Heart right ventricle (tissue), 16 donors: ENCODE data around the gene SEC63. TPM values are rescaled to one million over a fixed set of nuclear protein-coding genes. Genes with fewer than 3 reads are reported as not detected.
"Not testable (repeated sequence)": the region's sequence is repeated elsewhere in the genome, so short reads cannot be mapped to it uniquely, and the experiment has no call there.

Experiments
- ATAC-seq, 8 donors: fragments of 200-7000 bp; cut with Tn5 transposase; one replicate each; pipeline ENCODE4 v1.9.1; 2020; ENCODE audit warnings: mild to moderate bottlenecking in 8 of 8, moderate library complexity in 8 of 8, moderate number of reproducible peaks in 1 of 8
- DNase-seq, 2 donors: peaks; one replicate each; pipeline ENCODE4 v3.0.0-alpha.2; 2020
- H3K27ac ChIP-seq, 10 donors: fragments of 200-600 bp; sonication (generic) in 2 of 10; one replicate each; pipeline versions ENCODE4 v1.5.0 to v1.8.0; 2020 to 2022; ENCODE audit warnings: mild to moderate bottlenecking in 3 of 10
- H3K27me3 ChIP-seq, 7 donors: fragments of 200-600 bp; one replicate each; pipeline ENCODE4 v1.8.0; 2021 to 2022; ENCODE audit warnings: mild to moderate bottlenecking in 2 of 7
- H3K36me3 ChIP-seq, 9 donors: fragments of 200-600 bp; sonication (generic) in 1 of 9; one replicate each; pipeline versions ENCODE4 v1.5.0 to v1.8.0; 2020 to 2022; ENCODE audit warnings: mild to moderate bottlenecking in 2 of 9
- H3K4me1 ChIP-seq, 9 donors: fragments of 200-600 bp; sonication (generic) in 1 of 9; one replicate each; pipeline versions ENCODE4 v1.5.0 to v1.8.0; 2020 to 2022; ENCODE audit warnings: mild to moderate bottlenecking in 4 of 9
- H3K4me3 ChIP-seq, 10 donors: fragments of 200-600 bp; sonication (generic) in 2 of 10; one replicate each; pipeline versions ENCODE4 v1.5.0 to v1.8.0; 2020 to 2022; ENCODE audit warnings: mild to moderate bottlenecking in 7 of 10, moderate library complexity in 2 of 10
- H3K9me3 ChIP-seq, 11 donors: fragments of 200-600 bp in 10 of 11; sonication (generic) in 2 of 11; one replicate each; pipeline versions ENCODE4 v1.5.0 to v1.8.0; 2013 to 2022; ENCODE audit warnings: mild to moderate bottlenecking in 2 of 11, control low read depth in 1 of 11, moderate library complexity in 1 of 11
- WGBS, 2 donors: extraction: QIAGEN DNeasy Blood & Tissue Kit; methylation state at CpG; one replicate each; pipeline ENCODE4 v1.1.7; 2013; ENCODE audit warnings: inconsistent platforms in 1 of 2; 5-methylcytosine and 5-hydroxymethylcytosine counted together
- intact Hi-C, 10 donors: fragments of 100-400 bp; cut with DNase I; formaldehyde crosslinking; loops; one replicate each; pipeline versions ENCODE4 v1.11.1 to v1.14.2; 2022
- polyA plus RNA-seq, 2 donors: library from polyadenylated mRNA; stranded (reverse); fragments of 200-250 nt; gene quantifications; one replicate each; pipeline ENCODE4 v1.2.3, GENCODE V29; 2013
- total RNA-seq, 10 donors: library from RNA; stranded (reverse); fragmentation: NEBNext Ultra II Directional in 3 of 10; extraction: Animal tissue kit (Norgen Biotek cat#: 25700) in 3 of 10; gene quantifications; one replicate each; pipeline versions ENCODE4 v1.2.1 to v1.2.4, GENCODE V29; 2021 to 2023
- TF ChIP-seq, protein P1 (sequence below), 9 donors: fragments of 200-600 bp; sonication (generic) in 2 of 9; IDR thresholded peaks; one replicate each; pipeline versions ENCODE4 v1.5.0 to v1.8.0; 2021 to 2022; ENCODE audit warnings: antibody characterized with exemption in 9 of 9, mild to moderate bottlenecking in 5 of 9, moderate library complexity in 1 of 9
- donor health status: Arrhythmogenic right ventricular cardiomyopathy.
- donor health status: ischemic (EF 13 %, LVEDD 7.1; RV severe dilation, severe dysfunction).
- donor health status: healthy with polysubstance abuse.
- donor health status: DM: no; HTN: yes; CAD: no.
- donor health status: DM: no; HTN: no; CAD: no.
- donor health status: ischemic (EF 25% LVEDD 6.9; RV normal size, moderate dysfunction).
- donor health status: ischemic (EF 25% LVEDD 5.7; RV mildly dilated, moderate dysfunction).
- donor health status: healthy.
- donor health status: DM: yes; HTN: yes; CAD: no.
- donor health status: Ischemic cardiomyopathy.
- donor health status: ischemic (EF 35%, LVEDD 5.7; RV mildly dilated, moderate dysfunction).
- donor health status: nonischemic (EF 11% LVEDD 7.7; RV severe dilation, severe dysfunction).
- donor health status: DM: yes; HTN: yes; CAD: no.
- donor health status: PGD.
- donor health status: ischemic (EF 29% LVEDD 5.4; RV normal size, mild dysfunction).
- donor health status: nonischemic (EF 23%, LVEDD 6.1; RV moderate dilation, normal function).

SEC63 gene
- total and polyA plus RNA-seq, 12 donors, result 22.5 to 68.3 (median 51.7) TPM

DNA sequence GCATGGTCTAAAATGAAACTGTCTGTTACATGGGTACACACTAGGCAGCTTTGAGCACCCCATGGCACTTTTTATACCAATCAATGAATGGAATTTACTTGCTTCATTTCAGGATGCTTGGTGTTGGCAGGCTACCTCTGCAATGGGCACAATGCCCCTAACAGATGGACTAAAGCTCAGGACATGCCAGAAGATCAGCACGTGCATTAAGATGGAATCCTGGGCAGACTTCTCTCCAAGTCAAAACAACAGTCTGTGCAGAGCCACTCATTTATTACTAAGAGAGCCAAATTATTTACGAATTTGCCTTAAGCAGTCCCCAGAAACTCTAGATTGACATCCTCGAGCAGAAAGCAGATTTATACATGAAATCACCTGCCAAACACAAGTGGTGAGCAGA, 78.1 kb downstream of the SEC63 start:
- Histone ChIP-seq H3K27ac (no peak overlapping the region), H3K4me1 (peaks cover 0 to 6% (median 0%) of the 10 kb centered on the region in 9 donors), H3K27me3 (no peaks in the 10 kb centered on the region), H3K4me3 (no peak overlapping the region), H3K36me3 (peaks cover 0 to 95% (median 32%) of the 10 kb centered on the region in 9 donors), H3K9me3 (peaks cover 0 to under 1% (median 0%) of the 10 kb centered on the region in 11 donors)
- 88 to 92% methylated on average over 3 of the region's 3 CpGs for WGBS, 2 donors
- TF ChIP-seq, protein P1, sequence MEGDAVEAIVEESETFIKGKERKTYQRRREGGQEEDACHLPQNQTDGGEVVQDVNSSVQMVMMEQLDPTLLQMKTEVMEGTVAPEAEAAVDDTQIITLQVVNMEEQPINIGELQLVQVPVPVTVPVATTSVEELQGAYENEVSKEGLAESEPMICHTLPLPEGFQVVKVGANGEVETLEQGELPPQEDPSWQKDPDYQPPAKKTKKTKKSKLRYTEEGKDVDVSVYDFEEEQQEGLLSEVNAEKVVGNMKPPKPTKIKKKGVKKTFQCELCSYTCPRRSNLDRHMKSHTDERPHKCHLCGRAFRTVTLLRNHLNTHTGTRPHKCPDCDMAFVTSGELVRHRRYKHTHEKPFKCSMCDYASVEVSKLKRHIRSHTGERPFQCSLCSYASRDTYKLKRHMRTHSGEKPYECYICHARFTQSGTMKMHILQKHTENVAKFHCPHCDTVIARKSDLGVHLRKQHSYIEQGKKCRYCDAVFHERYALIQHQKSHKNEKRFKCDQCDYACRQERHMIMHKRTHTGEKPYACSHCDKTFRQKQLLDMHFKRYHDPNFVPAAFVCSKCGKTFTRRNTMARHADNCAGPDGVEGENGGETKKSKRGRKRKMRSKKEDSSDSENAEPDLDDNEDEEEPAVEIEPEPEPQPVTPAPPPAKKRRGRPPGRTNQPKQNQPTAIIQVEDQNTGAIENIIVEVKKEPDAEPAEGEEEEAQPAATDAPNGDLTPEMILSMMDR (IDR thresholded peaks at IDR 0.05), result no peak
- no peak for ATAC-seq
- intact Hi-C loops, result no loop called here
- DNase-seq, result no peak

GRCh38 chr6:107877968-107878367, 80.0 kb downstream of the SEC63 start:
- peaks cover 0 to 99% (median 37%) of the 10 kb centered on the region in 9 donors for H3K36me3 ChIP-seq
- 94 to 99% methylated on average over 1 of the region's 1 CpG for WGBS, 2 donors

DNA sequence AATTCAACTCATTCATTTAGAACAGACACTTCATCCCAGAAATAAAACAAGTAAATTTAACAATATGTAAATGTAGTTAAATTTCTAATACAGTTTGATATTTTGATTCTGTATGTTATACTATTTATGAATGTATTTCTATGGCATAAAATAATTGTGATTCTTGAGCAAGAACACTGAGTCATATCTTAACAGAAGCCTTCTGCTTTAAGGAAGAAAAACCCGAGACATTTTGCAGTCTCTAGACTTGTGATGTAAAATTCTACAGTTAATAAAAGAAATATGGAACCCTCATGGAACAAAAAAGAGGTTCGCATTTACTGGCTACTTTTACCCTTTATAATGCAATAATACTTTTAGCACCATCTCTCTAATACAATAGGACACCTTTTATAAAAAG, 86.0 kb downstream of the SEC63 start:
- Histone ChIP-seq H3K27ac (no peak overlapping the region), H3K27me3 (no peaks in the 10 kb centered on the region), H3K4me1 (peaks cover 0 to 10% (median 0%) of the 10 kb centered on the region in 9 donors), H3K9me3 (no peaks in the 10 kb centered on the region), H3K36me3 (peaks cover 0 to 85% (median 5%) of the 10 kb centered on the region in 9 donors), H3K4me3 (no peak overlapping the region)
- ATAC-seq, result no peak
- intact Hi-C loops, result no loop called here
- no peak for DNase-seq
- WGBS, 2 donors, result 93 to 96% methylated on average over 2 of the region's 2 CpGs
- TF ChIP-seq, protein P1 (IDR thresholded peaks at IDR 0.05), result no peak

More at GRCh38 chr6:107877968-107878367, 80.0 kb downstream of the SEC63 start:
- Histone ChIP-seq H3K27ac (no peak overlapping the region), H3K27me3 (no peaks in the 10 kb centered on the region), H3K9me3 (no peaks in the 10 kb centered on the region), H3K4me1 (peaks cover 0 to 6% (median 0%) of the 10 kb centered on the region in 9 donors), H3K4me3 (no peak overlapping the region)
- intact Hi-C loops, result no loop called here
- ATAC-seq (no peak), DNase-seq (no peak)
- TF ChIP-seq, protein P1 (IDR thresholded peaks at IDR 0.05), result no peak

GRCh38 chr6:107871512-107871911, 86.5 kb downstream of the SEC63 start:
- H3K9me3 ChIP-seq, H3K27me3 ChIP-seq, intact Hi-C loops, H3K4me3 ChIP-seq, ATAC-seq, H3K27ac ChIP-seq, DNase-seq: not testable (repeated sequence)
- Histone ChIP-seq H3K4me1 (peaks cover 0 to 13% (median 0%) of the 10 kb centered on the region in 9 donors), H3K36me3 (peaks cover 0 to 81% (median 5%) of the 10 kb centered on the region in 9 donors)
- 100% methylated on average over 1 of the region's 1 CpG for WGBS, 2 donors

DNA sequence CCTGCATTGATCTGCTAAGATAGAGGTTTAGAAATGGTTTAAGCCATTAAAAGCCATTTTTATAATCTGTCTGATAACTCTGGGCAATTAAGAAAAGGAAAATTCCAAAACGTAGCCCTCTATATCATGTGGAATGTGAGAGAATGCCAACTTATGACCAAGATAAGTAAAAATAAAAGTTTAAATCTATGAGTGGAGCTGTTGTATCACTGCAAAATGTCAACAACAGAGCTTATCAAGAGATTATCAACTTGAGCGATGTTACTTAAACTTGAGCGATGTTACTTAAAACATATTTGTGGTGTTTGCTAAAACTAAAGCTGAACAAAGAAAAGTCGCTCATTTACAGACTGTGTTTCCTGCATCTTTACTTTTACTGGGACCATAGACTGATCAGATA, 87.0 kb downstream of the SEC63 start:
- DNase-seq (no peak), ATAC-seq (no peak)
- H3K9me3 ChIP-seq, result no peaks in the 10 kb centered on the region
- TF ChIP-seq, protein P1 (IDR thresholded peaks at IDR 0.05), result no peak
- no peak overlapping the region for H3K27ac ChIP-seq
- intact Hi-C loops, result no loop called here
- H3K4me3 ChIP-seq, result no peak overlapping the region
- H3K4me1 ChIP-seq, result peaks cover 0 to 13% (median 0%) of the 10 kb centered on the region in 9 donors
- no peaks in the 10 kb centered on the region for H3K27me3 ChIP-seq
- WGBS, 2 donors, result 83 to 86% methylated on average over 4 of the region's 4 CpGs
- peaks cover 0 to 79% (median 5%) of the 10 kb centered on the region in 9 donors for H3K36me3 ChIP-seq
